ENCODE measurements around the gene NGB. TPM values are rescaled to one million over a fixed set of nuclear protein-coding genes. Genes with fewer than 3 reads are reported as not detected.
"Not testable (repeated sequence)": the region's sequence is repeated elsewhere in the genome, so short reads cannot be mapped to it uniquely, and the experiment has no call there.

The NGB gene
- total and polyA plus RNA-seq, 9 donors = 0.04 to 0.11 TPM; not detected in 7

- intact Hi-C loops (cut with DNase I) = loop anchor here in 1 of 4 donors (10.0 kb wide), 1 partner anchor 409 kb away; no protein-coding TSS in a partner anchor
- Histone ChIP-seq H3K27ac (no peak overlapping the region), H3K36me3 (no peaks in the 10 kb centered on the region), H3K4me1 (ENCODE audit: insufficient read depth) (no peaks in the 10 kb centered on the region), H3K27me3 (no peaks in the 10 kb centered on the region), H3K4me3 (no peak overlapping the region), H3K9me3 (no peaks in the 10 kb centered on the region)
- 76 to 85% (median 83%) methylated on average over 4 of the region's 4 CpGs for WGBS, 3 donors
- DNase-seq = no peak
- no peak for TF ChIP-seq CTCF (IDR thresholded peaks at IDR 0.05)
- no peak for TF ChIP-seq EP300 (IDR thresholded peaks at IDR 0.05)
- no peak for TF ChIP-seq POLR2A (IDR thresholded peaks at IDR 0.05)
Measured at GRCh38 chr14:77284066-77284465, 13.1 kb upstream of the NGB start.

GRCh38 chr14:77281852-77282410 lies 10.9 kb upstream of the NGB start:
- intact Hi-C loops (cut with DNase I) = loop anchor here in 1 of 4 donors (10.0 kb wide), 1 partner anchor 407 kb away; no protein-coding TSS in a partner anchor
- no peak overlapping the region for H3K27ac ChIP-seq
- TF ChIP-seq EP300 (IDR thresholded peaks at IDR 0.05) (no peak), POLR2A (IDR thresholded peaks at IDR 0.05) (no peak), CTCF (IDR thresholded peaks at IDR 0.05) (no peak)
- WGBS, 3 donors = 87 to 95% (median 88%) methylated on average over 6 of the region's 6 CpGs
- no peaks in the 10 kb centered on the region for H3K4me1 ChIP-seq (ENCODE audit: insufficient read depth)
- H3K27me3 ChIP-seq = no peaks in the 10 kb centered on the region
- H3K9me3 ChIP-seq = no peaks in the 10 kb centered on the region
- H3K36me3 ChIP-seq = no peaks in the 10 kb centered on the region
- DNase-seq = no peak
- H3K4me3 ChIP-seq = no peak overlapping the region

GRCh38 chr14:77280921-77281320 lies 9.9 kb upstream of the NGB start:
- WGBS, 3 donors = 95 to 99% (median 97%) methylated on average over 4 of the region's 4 CpGs
- intact Hi-C loops (cut with DNase I) = loop anchor here in 1 of 4 donors (10.0 kb wide), 1 partner anchor 406 kb away; no protein-coding TSS in a partner anchor
- H3K4me1 ChIP-seq (ENCODE audit: insufficient read depth); H3K27ac ChIP-seq; H3K27me3 ChIP-seq; H3K4me3 ChIP-seq; H3K9me3 ChIP-seq; DNase-seq; H3K36me3 ChIP-seq: not testable (repeated sequence)

GRCh38 chr14:77279719-77280118 lies 8.7 kb upstream of the NGB start:
- Histone ChIP-seq H3K27me3 (no peaks in the 10 kb centered on the region), H3K4me1 (ENCODE audit: insufficient read depth) (no peaks in the 10 kb centered on the region), H3K9me3 (no peaks in the 10 kb centered on the region), H3K36me3 (no peaks in the 10 kb centered on the region), H3K27ac (no peak overlapping the region), H3K4me3 (no peak overlapping the region)
- intact Hi-C loops (cut with DNase I) = loop anchor here in 1 of 4 donors (10.0 kb wide), 1 partner anchor 405 kb away; no protein-coding TSS in a partner anchor
- no peak for TF ChIP-seq POLR2A (IDR thresholded peaks at IDR 0.05)
- no peak for TF ChIP-seq CTCF (IDR thresholded peaks at IDR 0.05)
- no peak for TF ChIP-seq EP300 (IDR thresholded peaks at IDR 0.05)
- no peak for DNase-seq
- 83 to 89% (median 86%) methylated on average over 13 of the region's 13 CpGs for WGBS, 3 donors

- H3K27ac ChIP-seq = no peak overlapping the region
- H3K36me3 ChIP-seq = no peaks in the 10 kb centered on the region
- H3K27me3 ChIP-seq = no peaks in the 10 kb centered on the region
- no peaks in the 10 kb centered on the region for H3K4me1 ChIP-seq (ENCODE audit: insufficient read depth)
- 87 to 93% (median 93%) methylated on average over 14 of the region's 14 CpGs for WGBS, 3 donors
- no peaks in the 10 kb centered on the region for H3K9me3 ChIP-seq
- H3K4me3 ChIP-seq = no peak overlapping the region
- intact Hi-C loops (cut with DNase I) = no loop called here
- TF ChIP-seq CTCF (IDR thresholded peaks at IDR 0.05) (no peak), POLR2A (IDR thresholded peaks at IDR 0.05) (no peak), EP300 (IDR thresholded peaks at IDR 0.05) (no peak)
- no peak for DNase-seq
Measured at GRCh38 chr14:77278461-77279230, 7.6 kb upstream of the NGB start.

Data from ovary (tissue), 9 donors.